ENCODE data around the gene TRAPPC11.

The TRAPPC11 gene

GRCh38 chr4:183627979-183628588 is 31.0 kb upstream of the TRAPPC11 start:
- no peaks in the 10 kb centered on the region for H3K4me1 ChIP-seq (ENCODE audit: insufficient read depth, low read length)
- no peaks in the 10 kb centered on the region for H3K9me3 ChIP-seq (ENCODE audit: low read length)
- H2AFZ ChIP-seq (ENCODE audit: low read depth, low read length): no peak overlapping the region
- peaks cover 3% of the 10 kb centered on the region for H3K27me3 ChIP-seq (ENCODE audit: insufficient read depth, low read length)
- H3K4me3 ChIP-seq (ENCODE audit: low read length): no peak overlapping the region
- H3K36me3 ChIP-seq (ENCODE audit: insufficient read depth, low read length): no peaks in the 10 kb centered on the region

DNA sequence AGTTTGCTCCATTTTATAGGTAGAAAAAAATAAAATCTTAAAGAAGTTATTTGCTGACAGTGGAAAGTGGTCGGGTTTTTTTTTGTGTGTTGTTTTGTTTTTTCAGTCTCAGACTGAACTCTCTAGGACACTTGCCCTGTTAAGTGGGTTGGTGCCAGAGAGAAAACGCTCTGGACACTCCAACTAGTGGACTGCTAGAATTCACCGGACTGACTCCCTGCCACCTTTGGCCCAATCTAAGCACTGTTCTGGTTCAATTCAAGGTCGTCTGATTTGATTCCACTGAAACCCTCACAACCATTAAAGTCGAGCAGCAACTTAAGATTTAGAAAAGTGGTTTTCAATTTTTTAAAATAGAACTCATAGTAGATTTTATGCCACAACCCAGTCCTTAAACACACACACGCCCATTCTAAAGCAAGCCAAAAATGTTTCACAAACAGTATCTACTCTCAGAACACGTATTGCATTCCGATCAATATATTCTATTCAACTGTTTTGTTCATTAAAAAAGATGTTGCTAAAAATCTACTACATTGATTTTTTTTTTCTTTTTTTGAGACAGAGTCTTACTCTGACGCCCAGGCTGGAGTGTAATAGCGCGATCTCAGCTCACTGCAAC is 27.4 kb upstream of the TRAPPC11 start:
- H3K36me3 ChIP-seq (ENCODE audit: insufficient read depth, low read length): no peaks in the 10 kb centered on the region
- H3K9me3 ChIP-seq (ENCODE audit: low read length): no peaks in the 10 kb centered on the region
- peaks cover 3% of the 10 kb centered on the region for H3K27me3 ChIP-seq (ENCODE audit: insufficient read depth, low read length)
- H2AFZ ChIP-seq (ENCODE audit: low read depth, low read length): no peak overlapping the region
- H3K4me1 ChIP-seq (ENCODE audit: insufficient read depth, low read length): peaks cover 3% of the 10 kb centered on the region
- H3K4me3 ChIP-seq (ENCODE audit: low read length): no peak overlapping the region

DNA sequence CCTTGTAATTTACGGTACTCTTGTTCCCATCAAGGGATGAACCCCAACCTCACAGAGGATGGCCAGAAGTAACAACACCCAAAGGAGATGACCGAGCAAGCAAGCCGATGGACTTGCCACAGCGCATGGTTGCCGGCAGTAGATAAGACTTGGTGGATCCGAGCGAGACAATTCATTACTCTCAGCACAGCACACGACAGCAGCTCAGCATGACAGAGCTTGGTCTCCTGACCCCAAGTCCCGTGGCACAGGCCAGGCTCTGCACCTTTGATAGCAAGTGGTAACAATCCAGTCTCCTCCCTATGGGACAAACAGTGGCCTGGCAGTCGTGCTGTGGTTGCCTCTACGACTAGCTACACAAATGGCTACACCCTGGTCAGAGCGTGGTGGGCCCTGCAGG is 26.4 kb upstream of the TRAPPC11 start:
- no peaks in the 10 kb centered on the region for H3K36me3 ChIP-seq (ENCODE audit: insufficient read depth, low read length)
- no peaks in the 10 kb centered on the region for H3K9me3 ChIP-seq (ENCODE audit: low read length)
- H3K4me3 ChIP-seq (ENCODE audit: low read length): no peak overlapping the region
- peaks cover 3% of the 10 kb centered on the region for H3K4me1 ChIP-seq (ENCODE audit: insufficient read depth, low read length)
- H3K27me3 ChIP-seq (ENCODE audit: insufficient read depth, low read length): peaks cover 3% of the 10 kb centered on the region
- no peak overlapping the region for H2AFZ ChIP-seq (ENCODE audit: low read depth, low read length)

DNA sequence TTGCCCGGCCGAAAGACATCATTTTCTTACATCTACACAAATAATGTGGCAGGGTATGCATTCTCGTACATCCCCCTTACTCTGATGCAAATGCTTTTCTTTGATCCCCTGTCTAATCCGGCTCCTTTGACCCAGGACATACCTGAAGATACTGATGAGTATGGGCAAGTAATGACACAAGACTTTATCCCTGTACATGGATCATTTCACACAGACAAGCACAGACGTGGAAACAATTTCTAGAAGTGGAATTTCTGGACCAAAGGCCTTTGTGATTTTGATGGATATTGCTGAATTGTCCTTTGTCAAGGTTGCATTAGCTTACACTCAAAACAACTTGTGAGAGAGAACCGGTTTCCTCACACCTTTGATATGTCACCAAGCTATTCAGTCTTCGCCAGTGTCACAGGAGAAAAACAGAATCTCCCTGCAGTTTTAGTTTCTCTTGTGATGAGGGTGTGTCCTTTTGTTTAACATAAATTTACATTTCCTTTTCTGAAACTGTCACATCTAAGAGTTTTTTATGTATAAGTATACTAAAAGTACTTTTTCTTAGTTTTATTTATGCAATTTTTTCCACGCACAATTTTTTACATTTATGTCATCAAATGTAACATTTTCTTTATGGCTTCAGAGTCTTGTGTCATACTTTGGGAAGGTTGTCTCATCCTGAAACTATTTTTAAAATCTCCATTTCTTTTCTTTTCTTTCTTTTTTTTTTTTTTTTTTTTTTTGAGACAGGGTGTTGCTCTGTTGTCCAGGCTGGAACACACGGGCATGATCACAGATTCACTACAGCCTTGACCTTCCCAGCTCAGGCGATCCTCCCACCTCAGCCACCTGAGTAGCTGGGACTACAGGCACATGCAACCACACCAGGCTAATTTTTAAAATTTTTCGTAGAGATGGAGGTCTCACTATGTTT is 25.4 kb upstream of the TRAPPC11 start:
- Histone ChIP-seq H3K9me3 (ENCODE audit: low read length) (no peaks in the 10 kb centered on the region), H3K4me3 (ENCODE audit: low read length) (no peak overlapping the region), H3K36me3 (ENCODE audit: insufficient read depth, low read length) (no peaks in the 10 kb centered on the region), H2AFZ (ENCODE audit: low read depth, low read length) (no peak overlapping the region), H3K4me1 (ENCODE audit: insufficient read depth, low read length) (peaks cover 3% of the 10 kb centered on the region), H3K27me3 (ENCODE audit: insufficient read depth, low read length) (no peaks in the 10 kb centered on the region)

DNA sequence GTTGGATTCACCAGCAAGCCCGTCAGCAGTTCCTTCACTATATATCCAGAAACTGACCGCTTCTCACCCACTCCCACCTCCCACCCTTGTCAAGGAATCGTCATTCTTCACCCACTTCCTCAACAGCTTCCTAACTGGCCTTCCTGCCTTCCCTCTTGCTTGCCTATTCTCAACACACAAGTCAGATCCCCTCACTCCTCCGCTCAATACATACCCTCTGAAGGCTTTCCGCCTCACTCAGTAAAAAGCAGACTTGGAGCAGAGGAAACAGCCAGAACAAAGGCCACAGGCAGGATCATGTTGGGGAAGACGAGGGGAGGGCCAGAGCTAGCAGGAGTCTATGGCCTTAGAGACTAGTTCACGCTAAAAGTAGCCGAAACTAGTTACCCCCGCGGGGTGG is 23.8 kb upstream of the TRAPPC11 start:
- Histone ChIP-seq H3K27me3 (ENCODE audit: insufficient read depth, low read length) (no peaks in the 10 kb centered on the region), H2AFZ (ENCODE audit: low read depth, low read length) (peak overlapping the region; percentile 9), H3K9me3 (ENCODE audit: low read length) (no peaks in the 10 kb centered on the region), H3K4me3 (ENCODE audit: low read length) (no peak overlapping the region), H3K36me3 (ENCODE audit: insufficient read depth, low read length) (no peaks in the 10 kb centered on the region), H3K4me1 (ENCODE audit: insufficient read depth, low read length) (peaks cover 3% of the 10 kb centered on the region)

- no peaks in the 10 kb centered on the region for H3K9me3 ChIP-seq (ENCODE audit: low read length)
- H2AFZ ChIP-seq (ENCODE audit: low read depth, low read length): peak overlapping the region; percentile 9
- H3K27me3 ChIP-seq (ENCODE audit: insufficient read depth, low read length): no peaks in the 10 kb centered on the region
- H3K4me3 ChIP-seq (ENCODE audit: low read length): no peak overlapping the region
- peaks cover 3% of the 10 kb centered on the region for H3K4me1 ChIP-seq (ENCODE audit: insufficient read depth, low read length)
- no peaks in the 10 kb centered on the region for H3K36me3 ChIP-seq (ENCODE audit: insufficient read depth, low read length)
Measured at GRCh38 chr4:183635741-183636140, 23.4 kb upstream of the TRAPPC11 start.

GRCh38 chr4:183636503-183636902 is 22.6 kb upstream of the TRAPPC11 start:
- Histone ChIP-seq H3K4me3 (ENCODE audit: low read length) (no peak overlapping the region), H3K36me3 (ENCODE audit: insufficient read depth, low read length) (no peaks in the 10 kb centered on the region), H3K9me3 (ENCODE audit: low read length) (no peaks in the 10 kb centered on the region), H3K4me1 (ENCODE audit: insufficient read depth, low read length) (peaks cover 3% of the 10 kb centered on the region), H2AFZ (ENCODE audit: low read depth, low read length) (no peak overlapping the region), H3K27me3 (ENCODE audit: insufficient read depth, low read length) (no peaks in the 10 kb centered on the region)

- H3K9me3 ChIP-seq (ENCODE audit: low read length): no peaks in the 10 kb centered on the region
- peaks cover 3% of the 10 kb centered on the region for H3K4me1 ChIP-seq (ENCODE audit: insufficient read depth, low read length)
- H3K4me3 ChIP-seq (ENCODE audit: low read length): no peak overlapping the region
- H3K27me3 ChIP-seq (ENCODE audit: insufficient read depth, low read length): no peaks in the 10 kb centered on the region
- H2AFZ ChIP-seq (ENCODE audit: low read depth, low read length): no peak overlapping the region
- H3K36me3 ChIP-seq (ENCODE audit: insufficient read depth, low read length): no peaks in the 10 kb centered on the region
Measured at GRCh38 chr4:183636923-183637322, 22.2 kb upstream of the TRAPPC11 start.

DNA sequence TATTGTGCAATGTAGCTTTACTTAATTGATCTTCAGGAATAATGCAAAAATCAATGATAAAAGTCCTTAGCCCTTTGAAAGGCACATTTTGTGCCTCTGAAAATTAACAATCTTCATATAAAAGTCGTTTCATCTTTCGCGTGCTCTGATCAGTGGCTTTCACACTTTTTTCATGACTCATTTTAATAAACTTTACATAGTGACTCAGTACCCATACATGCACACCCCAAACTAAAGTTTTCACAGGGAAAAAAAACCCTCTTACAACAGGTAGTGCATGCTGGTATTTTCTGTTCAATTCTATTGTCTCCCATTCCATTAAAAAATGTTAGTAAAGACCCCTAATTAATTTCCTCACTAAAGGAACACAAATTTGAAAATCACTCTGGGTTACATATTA is 21.6 kb upstream of the TRAPPC11 start:
- no peak overlapping the region for H3K4me3 ChIP-seq (ENCODE audit: low read length)

DNA sequence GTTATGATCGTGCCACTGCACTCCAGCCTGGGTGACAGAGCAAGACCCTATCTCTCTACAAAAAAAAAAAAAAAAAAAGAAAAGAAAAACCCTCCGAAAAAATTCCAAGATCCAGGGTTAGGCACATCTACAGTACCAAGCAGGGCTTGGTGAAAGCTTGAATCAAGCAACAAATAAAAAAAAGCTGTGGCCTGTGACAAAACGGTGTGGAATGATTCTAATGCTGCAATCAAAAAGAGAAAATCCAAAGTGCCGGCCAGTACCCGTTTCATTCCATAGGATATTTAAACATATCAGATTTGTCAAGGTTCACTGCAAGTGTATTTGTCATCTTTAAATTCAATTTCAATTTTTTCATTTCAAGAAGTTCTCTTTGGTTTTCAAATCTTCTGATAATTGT is 20.7 kb upstream of the TRAPPC11 start:
- Histone ChIP-seq H3K36me3 (ENCODE audit: insufficient read depth, low read length) (peaks cover 2% of the 10 kb centered on the region), H2AFZ (ENCODE audit: low read depth, low read length) (no peak overlapping the region), H3K9me3 (ENCODE audit: low read length) (no peaks in the 10 kb centered on the region), H3K4me3 (ENCODE audit: low read length) (no peak overlapping the region), H3K4me1 (ENCODE audit: insufficient read depth, low read length) (peaks cover 3% of the 10 kb centered on the region), H3K27me3 (ENCODE audit: insufficient read depth, low read length) (no peaks in the 10 kb centered on the region)

More for the DNA sequence above, 21.6 kb upstream of the TRAPPC11 start:
- Histone ChIP-seq H3K36me3 (ENCODE audit: insufficient read depth, low read length) (peaks cover 1% of the 10 kb centered on the region), H3K4me1 (ENCODE audit: insufficient read depth, low read length) (peaks cover 3% of the 10 kb centered on the region), H3K27me3 (ENCODE audit: insufficient read depth, low read length) (no peaks in the 10 kb centered on the region), H2AFZ (ENCODE audit: low read depth, low read length) (no peak overlapping the region), H3K9me3 (ENCODE audit: low read length) (no peaks in the 10 kb centered on the region)

GRCh38 chr4:183639291-183639690 is 19.8 kb upstream of the TRAPPC11 start:
- no peaks in the 10 kb centered on the region for H3K27me3 ChIP-seq (ENCODE audit: insufficient read depth, low read length)
- peaks cover 3% of the 10 kb centered on the region for H3K4me1 ChIP-seq (ENCODE audit: insufficient read depth, low read length)
- no peak overlapping the region for H2AFZ ChIP-seq (ENCODE audit: low read depth, low read length)
- H3K36me3 ChIP-seq (ENCODE audit: insufficient read depth, low read length): peaks cover 7% of the 10 kb centered on the region
- no peak overlapping the region for H3K4me3 ChIP-seq (ENCODE audit: low read length)
- H3K9me3 ChIP-seq (ENCODE audit: low read length): no peaks in the 10 kb centered on the region

GRCh38 chr4:183645326-183645725 is 13.8 kb upstream of the TRAPPC11 start:
- Histone ChIP-seq H2AFZ (ENCODE audit: low read depth, low read length) (no peak overlapping the region), H3K27me3 (ENCODE audit: insufficient read depth, low read length) (no peaks in the 10 kb centered on the region), H3K4me3 (ENCODE audit: low read length) (no peak overlapping the region), H3K4me1 (ENCODE audit: insufficient read depth, low read length) (no peaks in the 10 kb centered on the region), H3K9me3 (ENCODE audit: low read length) (no peaks in the 10 kb centered on the region), H3K36me3 (ENCODE audit: insufficient read depth, low read length) (peaks cover 42% of the 10 kb centered on the region)

- peaks cover 11% of the 10 kb centered on the region for H3K4me1 ChIP-seq (ENCODE audit: insufficient read depth, low read length)
- no peak overlapping the region for H2AFZ ChIP-seq (ENCODE audit: low read depth, low read length)
- H3K36me3 ChIP-seq (ENCODE audit: insufficient read depth, low read length): peaks cover 23% of the 10 kb centered on the region
- no peaks in the 10 kb centered on the region for H3K27me3 ChIP-seq (ENCODE audit: insufficient read depth, low read length)
- no peaks in the 10 kb centered on the region for H3K9me3 ChIP-seq (ENCODE audit: low read length)
- H3K4me3 ChIP-seq (ENCODE audit: low read length): peak overlapping the region; percentile 75
Measured at GRCh38 chr4:183657564-183657963, 1.5 kb upstream of the TRAPPC11 start.
